ENCODE measurements around the gene CBLB.
A peak's percentile ranks its signal among the peaks of the same experiment; 100 is the strongest.

GRCh38 chr3:105866656-105867653, 1.9 kb downstream of the CBLB start:
- TF ChIP-seq NFE2L2 (IDR thresholded peaks at IDR 0.05; ENCODE audit: low read depth, low read length) (no peak), POLR2A (IDR thresholded peaks at IDR 0.05; ENCODE audit: low read depth, low read length) (peak; percentile 9; the same call in 1 of the 2 replicates), CTCF (conservative IDR thresholded peaks at IDR 0.05; ENCODE audit: low read depth, low read length) (no peak), CEBPB (IDR thresholded peaks at IDR 0.05; ENCODE audit: low read depth, low read length) (no peak), USF2 (IDR thresholded peaks at IDR 0.05; ENCODE audit: low read depth, low read length) (no peak), SMC3 (IDR thresholded peaks at IDR 0.05; ENCODE audit: low read depth, low read length) (no peak), RAD21 (IDR thresholded peaks at IDR 0.05; ENCODE audit: low read length) (no peak)
